Hepatocyte (in vitro differentiated cells): ENCODE measurements around the gene GINS1.

Experiments used
- EZH2 ChIP-seq: fragments of 200-600 bp; sonication (generic); IDR thresholded peaks from 2 replicates; pipeline ENCODE4 v1.6.1; 2016; ENCODE audit warnings: antibody characterized with exemption, mild to moderate bottlenecking, borderline replicate concordance
- TF ChIP-seq, protein P1 (sequence below): fragments of 200-600 bp; sonication (generic); IDR thresholded peaks from 2 replicates; pipeline ENCODE4 v1.5.1; 2016; ENCODE audit warnings: antibody characterized with exemption, mild to moderate bottlenecking; ENCODE audit not compliant: poor library complexity

DNA sequence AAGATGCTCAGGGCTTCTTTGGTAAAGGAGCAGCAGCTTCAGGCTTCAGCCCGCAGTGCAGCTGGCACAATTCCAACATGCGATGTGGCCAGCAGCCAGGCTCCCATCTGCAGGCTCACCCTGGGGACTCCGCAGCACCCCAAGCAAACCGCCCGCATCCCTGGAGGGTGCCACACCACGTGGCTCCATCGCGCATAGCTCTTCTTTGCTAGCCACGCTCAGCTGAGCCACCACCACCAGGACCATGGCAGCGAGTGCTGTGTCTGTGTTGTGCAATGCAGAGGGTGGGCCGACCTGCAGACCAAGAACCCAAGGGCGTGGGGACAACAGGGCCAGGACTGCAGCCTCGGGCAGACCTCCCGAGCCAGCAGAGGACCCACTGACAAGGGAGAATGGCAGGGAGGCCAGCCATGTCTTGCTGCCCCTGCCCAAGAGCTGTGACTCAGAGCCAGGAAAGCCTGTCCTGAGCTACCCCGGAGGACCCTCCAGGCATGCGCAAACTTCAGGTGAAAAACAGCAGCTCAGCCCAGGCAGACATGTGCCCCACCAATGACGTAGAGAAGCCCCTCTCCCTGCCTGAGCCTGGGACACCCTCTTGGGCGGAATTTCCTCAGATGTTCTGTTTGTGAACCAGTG is 87.8 kb downstream of the GINS1 start:
- TF ChIP-seq, protein P1, sequence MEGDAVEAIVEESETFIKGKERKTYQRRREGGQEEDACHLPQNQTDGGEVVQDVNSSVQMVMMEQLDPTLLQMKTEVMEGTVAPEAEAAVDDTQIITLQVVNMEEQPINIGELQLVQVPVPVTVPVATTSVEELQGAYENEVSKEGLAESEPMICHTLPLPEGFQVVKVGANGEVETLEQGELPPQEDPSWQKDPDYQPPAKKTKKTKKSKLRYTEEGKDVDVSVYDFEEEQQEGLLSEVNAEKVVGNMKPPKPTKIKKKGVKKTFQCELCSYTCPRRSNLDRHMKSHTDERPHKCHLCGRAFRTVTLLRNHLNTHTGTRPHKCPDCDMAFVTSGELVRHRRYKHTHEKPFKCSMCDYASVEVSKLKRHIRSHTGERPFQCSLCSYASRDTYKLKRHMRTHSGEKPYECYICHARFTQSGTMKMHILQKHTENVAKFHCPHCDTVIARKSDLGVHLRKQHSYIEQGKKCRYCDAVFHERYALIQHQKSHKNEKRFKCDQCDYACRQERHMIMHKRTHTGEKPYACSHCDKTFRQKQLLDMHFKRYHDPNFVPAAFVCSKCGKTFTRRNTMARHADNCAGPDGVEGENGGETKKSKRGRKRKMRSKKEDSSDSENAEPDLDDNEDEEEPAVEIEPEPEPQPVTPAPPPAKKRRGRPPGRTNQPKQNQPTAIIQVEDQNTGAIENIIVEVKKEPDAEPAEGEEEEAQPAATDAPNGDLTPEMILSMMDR, result no peak
- no peak for TF ChIP-seq EZH2
